ENCODE results near the gene DDX10.

GRCh38 chr11:108931168-108931567 is 266.3 kb downstream of the DDX10 start:
- TF ChIP-seq POLR2A (IDR thresholded peaks at IDR 0.05) (no peak), CTCF (IDR thresholded peaks at IDR 0.05) (no peak), EP300 (IDR thresholded peaks at IDR 0.05) (no peak)

Data from ovary (tissue), 3 donors.